ENCODE measurements around the gene PDE1A.

GRCh38 chr2:182448371-182448770 lies 21.5 kb upstream of the PDE1A start:
- TF ChIP-seq POLR2A (IDR thresholded peaks at IDR 0.05): no peak
- no peak for TF ChIP-seq CTCF (IDR thresholded peaks at IDR 0.05)

Measured in adrenal gland (tissue), 5 donors.